Upper lobe of left lung (tissue), 6 donors: ENCODE results near the gene PTPRA. TPM values are rescaled to one million over a fixed set of nuclear protein-coding genes. Genes with fewer than 3 reads are reported as not detected.

Experiments used
- ATAC-seq, 2 donors: fragments of 200-7000 bp; cut with Tn5 transposase; one replicate each; pipeline ENCODE4 v1.9.1; 2022; ENCODE audit warnings: mild to moderate bottlenecking in 2 of 2, moderate library complexity in 2 of 2; ENCODE audit not compliant: low FRiP score in 2 of 2
- DNase-seq, 2 donors: peaks; one replicate each; pipeline ENCODE4 v3.0.0-alpha.2; 2019 to 2020
- H3K27ac ChIP-seq, 4 donors: fragments of 200-600 bp; sonication (generic); one replicate each; pipeline ENCODE4 v1.5.1; 2016 to 2019
- H3K27me3 ChIP-seq, 4 donors: fragments of 200-600 bp; sonication (generic); one replicate each; pipeline ENCODE4 v1.5.1; 2017 to 2019
- H3K36me3 ChIP-seq, 4 donors: fragments of 200-600 bp; sonication (generic); one replicate each; pipeline ENCODE4 v1.5.1; 2016 to 2019
- H3K4me1 ChIP-seq, 4 donors: fragments of 200-600 bp; sonication (generic); one replicate each; pipeline ENCODE4 v1.5.1; 2018 to 2019
- H3K4me3 ChIP-seq, 4 donors: fragments of 200-600 bp; sonication (generic); one replicate each; pipeline ENCODE4 v1.5.1; 2017 to 2019; ENCODE audit warnings: mild to moderate bottlenecking in 2 of 4, moderate library complexity in 1 of 4
- H3K9me3 ChIP-seq, 4 donors: fragments of 200-600 bp; sonication (generic); one replicate each; pipeline ENCODE4 v1.5.1; 2018 to 2019
- CTCF ChIP-seq, 6 experiments: fragments of 450-650 bp in 4 of 6; fragments of 200-600 bp in 2 of 6; sonication (generic) in 2 of 6; IDR thresholded peaks; one replicate each; pipeline ENCODE4 v1.5.1; 2016 to 2019; ENCODE audit warnings: antibody characterized with exemption in 6 of 6
- EP300 ChIP-seq, 4 donors: sonication (generic); formaldehyde crosslinking; IDR thresholded peaks; one replicate each; pipeline ENCODE4 v1.5.1; 2017; ENCODE audit warnings: antibody characterized with exemption in 4 of 4, control low read depth in 2 of 4
- POLR2A ChIP-seq, 4 donors: fragments of 450-650 bp; IDR thresholded peaks; one replicate each; pipeline ENCODE4 v1.5.1; 2016 to 2017; ENCODE audit warnings: antibody characterized with exemption in 4 of 4, mild to moderate bottlenecking in 2 of 4
- POLR2AphosphoS5 ChIP-seq, 2 donors: sonication (generic); formaldehyde crosslinking; IDR thresholded peaks; one replicate each; pipeline ENCODE4 v1.5.1; 2017; ENCODE audit warnings: antibody characterized with exemption in 2 of 2
- WGBS, 2 donors: methylation state at CpG; one replicate each; pipeline ENCODE4 v1.1.5; 2017 to 2018; 5-methylcytosine and 5-hydroxymethylcytosine counted together
- total RNA-seq, 6 donors: library from RNA; depleted of rRNA in 4 of 6; stranded (reverse); fragments of >200 nt in 4 of 6; gene quantifications; one replicate each; pipeline versions ENCODE4 v1.1.0 to v1.2.1, GENCODE V29; 2016 to 2021
- donor health status: DM: no; HTN: no; CAD: no; lungs with moderate emphysema.
- donor health status: DM: no; HTN: yes; CAD: no; lungs with severe emphysema.

The PTPRA gene
- total RNA-seq, 6 donors from 2014 or later = 22.0 to 60.3 (median 51.1) TPM

GRCh38 chr20:2883726-2884637 is 10.7 kb downstream of the PTPRA start:
- no peak overlapping the region for H3K27ac ChIP-seq
- no peak for TF ChIP-seq POLR2AphosphoS5 (IDR thresholded peaks at IDR 0.05)
- TF ChIP-seq EP300 (IDR thresholded peaks at IDR 0.05) = no peak
- no peak for TF ChIP-seq CTCF (IDR thresholded peaks at IDR 0.05)

DNA sequence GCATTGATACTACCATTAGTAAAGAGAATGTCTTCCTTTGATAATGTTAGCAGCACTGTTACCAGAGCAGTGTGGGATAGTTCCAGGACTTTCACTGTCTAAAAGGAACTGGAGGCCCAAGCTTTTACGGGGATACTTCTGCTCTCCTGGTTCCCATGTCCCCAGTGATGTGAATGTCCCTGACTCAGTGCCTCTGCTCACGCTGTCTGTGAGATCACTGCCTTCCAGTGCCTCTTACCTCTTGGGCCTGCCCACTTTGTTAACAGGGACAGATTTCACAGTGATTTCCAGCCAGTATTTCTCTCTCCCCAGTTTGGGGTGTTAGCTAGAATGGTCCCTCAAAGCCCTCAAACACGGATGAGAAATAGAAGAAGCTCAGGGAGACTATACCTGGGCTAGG is 14.4 kb downstream of the PTPRA start:
- 89 to 94% methylated on average over 3 of the region's 3 CpGs for WGBS, 2 donors
- H3K4me3 ChIP-seq = no peak overlapping the region
- H3K36me3 ChIP-seq = no peaks in the 10 kb centered on the region
- no peaks in the 10 kb centered on the region for H3K9me3 ChIP-seq
- TF ChIP-seq POLR2A (IDR thresholded peaks at IDR 0.05) (no peak), EP300 (IDR thresholded peaks at IDR 0.05) (no peak), CTCF (IDR thresholded peaks at IDR 0.05) (no peak), POLR2AphosphoS5 (IDR thresholded peaks at IDR 0.05) (no peak)
- ATAC-seq = no peak
- H3K4me1 ChIP-seq = peaks cover 11 to 54% (median 24%) of the 10 kb centered on the region in 4 donors
- no peak for DNase-seq
- no peaks in the 10 kb centered on the region for H3K27me3 ChIP-seq
- H3K27ac ChIP-seq = no peak overlapping the region

More at GRCh38 chr20:2883726-2884637, 10.7 kb downstream of the PTPRA start:
- no peaks in the 10 kb centered on the region for H3K9me3 ChIP-seq
- peaks cover 2 to 36% (median 10%) of the 10 kb centered on the region in 4 donors for H3K4me1 ChIP-seq
- ATAC-seq = no peak
- WGBS, 2 donors = 71 to 75% methylated on average over 3 of the region's 3 CpGs
- H3K36me3 ChIP-seq = no peaks in the 10 kb centered on the region
- no peak overlapping the region for H3K4me3 ChIP-seq
- DNase-seq = no peak
- H3K27me3 ChIP-seq = no peaks in the 10 kb centered on the region

- Histone ChIP-seq H3K4me3 (no peak overlapping the region), H3K9me3 (no peaks in the 10 kb centered on the region), H3K4me1 (peaks cover 11 to 56% (median 24%) of the 10 kb centered on the region in 4 donors), H3K36me3 (no peaks in the 10 kb centered on the region), H3K27me3 (no peaks in the 10 kb centered on the region), H3K27ac (no peak overlapping the region)
- WGBS, 2 donors = 88 to 91% methylated on average over 4 of the region's 4 CpGs
- ATAC-seq (no peak), DNase-seq (no peak)
- TF ChIP-seq POLR2A (IDR thresholded peaks at IDR 0.05) = no peak
- no peak for TF ChIP-seq POLR2AphosphoS5 (IDR thresholded peaks at IDR 0.05)
- TF ChIP-seq CTCF (IDR thresholded peaks at IDR 0.05) = no peak
- no peak for TF ChIP-seq EP300 (IDR thresholded peaks at IDR 0.05)
These were observed 15.1 kb downstream of the PTPRA start for GRCh38 chr20:2888224-2888955.

DNA sequence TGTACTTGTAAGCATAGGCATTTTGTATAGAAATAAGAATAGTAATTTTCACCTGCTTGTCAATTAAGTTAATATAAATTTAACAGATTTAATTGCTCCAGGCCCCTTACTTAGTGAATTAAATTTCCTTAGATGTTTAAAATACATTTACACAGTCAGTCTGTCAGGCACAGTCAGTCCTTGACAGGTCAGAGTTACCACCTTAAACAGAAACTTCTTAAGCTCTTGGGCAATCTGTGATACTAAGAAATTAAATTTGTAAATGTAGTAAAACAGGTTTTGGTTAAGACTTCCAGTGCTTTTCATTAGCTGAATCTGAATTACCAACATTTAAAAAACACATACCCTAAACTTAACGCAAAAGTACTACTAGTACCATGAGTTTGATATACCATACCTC is 15.9 kb downstream of the PTPRA start:
- Histone ChIP-seq H3K27ac (no peak overlapping the region), H3K4me1 (peaks cover 9 to 51% (median 19%) of the 10 kb centered on the region in 4 donors), H3K9me3 (no peaks in the 10 kb centered on the region), H3K36me3 (no peaks in the 10 kb centered on the region), H3K4me3 (no peak overlapping the region), H3K27me3 (no peaks in the 10 kb centered on the region)
- no peak for TF ChIP-seq CTCF (IDR thresholded peaks at IDR 0.05)
- TF ChIP-seq POLR2AphosphoS5 (IDR thresholded peaks at IDR 0.05) = no peak
- TF ChIP-seq EP300 (IDR thresholded peaks at IDR 0.05) = no peak
- TF ChIP-seq POLR2A (IDR thresholded peaks at IDR 0.05) = no peak
- ATAC-seq (no peak), DNase-seq (no peak)
- WGBS, 2 donors = 83 to 86% methylated on average over 1 of the region's 1 CpG
